ENCODE measurements around the gene GAGE12J. TPM values are rescaled to one million over a fixed set of nuclear protein-coding genes. Genes with fewer than 3 reads are reported as not detected.
"Not testable (repeated sequence)": the region's sequence is repeated elsewhere in the genome, so short reads cannot be mapped to it uniquely, and the experiment has no call there.

GAGE12J gene
- polyA plus RNA-seq (ENCODE audit: insufficient read length in 3 of 3), result not detected

- DNase-seq (ENCODE audit: low read depth in 3 of 3, low spot score in 2 of 3), result not testable (repeated sequence)
Measured at GRCh38 chrX:49321737-49322136, at the start of gene GAGE12J. TSS of gene GAGE12J (plus strand) at chrX:49322037. CDS start at chrX:49323194, 1,157 bp downstream.

GRCh38 chrX:49272421-49272820 lies 49.4 kb upstream of the GAGE12J start:
- no peak for DNase-seq (ENCODE audit: low read depth in 3 of 3, low spot score in 2 of 3)

GRCh38 chrX:49273181-49273727 lies 48.6 kb upstream of the GAGE12J start:
- DNase-seq (ENCODE audit: low read depth in 3 of 3, low spot score in 2 of 3), result no peak

- DNase-seq (ENCODE audit: low read depth in 3 of 3, low spot score in 2 of 3), result no peak
Measured at GRCh38 chrX:49276207-49276606, 45.6 kb upstream of the GAGE12J start.

GRCh38 chrX:49276671-49277534 lies 44.9 kb upstream of the GAGE12J start:
- DNase-seq (ENCODE audit: low read depth in 3 of 3, low spot score in 2 of 3), result no peak

- DNase-seq (ENCODE audit: low read depth in 3 of 3, low spot score in 2 of 3), result no peak
Measured at GRCh38 chrX:49277535-49277830, 44.4 kb upstream of the GAGE12J start.

- DNase-seq (ENCODE audit: low read depth in 3 of 3, low spot score in 2 of 3), result no peak
Measured at GRCh38 chrX:49278081-49278480, 43.8 kb upstream of the GAGE12J start.

GRCh38 chrX:49282647-49283011 lies 39.2 kb upstream of the GAGE12J start:
- DNase-seq (ENCODE audit: low read depth in 3 of 3, low spot score in 2 of 3), result no peak

- DNase-seq (ENCODE audit: low read depth in 3 of 3, low spot score in 2 of 3), result no peak
Measured at GRCh38 chrX:49284212-49284611, 37.6 kb upstream of the GAGE12J start.

- no peak for DNase-seq (ENCODE audit: low read depth in 3 of 3, low spot score in 2 of 3)
Measured at GRCh38 chrX:49286136-49286535, 35.7 kb upstream of the GAGE12J start.

GRCh38 chrX:49286581-49286980 lies 35.3 kb upstream of the GAGE12J start:
- DNase-seq (ENCODE audit: low read depth in 3 of 3, low spot score in 2 of 3), result no peak

- no peak for DNase-seq (ENCODE audit: low read depth in 3 of 3, low spot score in 2 of 3)
Measured at GRCh38 chrX:49287665-49288064, 34.2 kb upstream of the GAGE12J start.

GRCh38 chrX:49290215-49290614 lies 31.6 kb upstream of the GAGE12J start:
- no peak for DNase-seq (ENCODE audit: low read depth in 3 of 3, low spot score in 2 of 3)

GRCh38 chrX:49291615-49292337 lies 30.1 kb upstream of the GAGE12J start:
- DNase-seq (ENCODE audit: low read depth in 3 of 3, low spot score in 2 of 3), result no peak

GRCh38 chrX:49292400-49293362 lies 29.2 kb upstream of the GAGE12J start:
- no peak for DNase-seq (ENCODE audit: low read depth in 3 of 3, low spot score in 2 of 3)

- not testable (repeated sequence) for DNase-seq (ENCODE audit: low read depth in 3 of 3, low spot score in 2 of 3)
Measured at GRCh38 chrX:49299293-49299692, 22.5 kb upstream of the GAGE12J start.

- DNase-seq (ENCODE audit: low read depth in 3 of 3, low spot score in 2 of 3), result no peak
Measured at GRCh38 chrX:49300703-49301102, 21.1 kb upstream of the GAGE12J start.

- no peak for DNase-seq (ENCODE audit: low read depth in 3 of 3, low spot score in 2 of 3)
Measured at GRCh38 chrX:49303346-49303745, 18.5 kb upstream of the GAGE12J start, which contains the start of gene GAGE10. TSS of gene GAGE10 (plus strand) at chrX:49303646. CDS start at chrX:49304860, 1,214 bp downstream.

- not testable (repeated sequence) for DNase-seq (ENCODE audit: low read depth in 3 of 3, low spot score in 2 of 3)
Measured at GRCh38 chrX:49307775-49308174, 14.1 kb upstream of the GAGE12J start.

GRCh38 chrX:49308604-49309269 lies 13.1 kb upstream of the GAGE12J start:
- DNase-seq (ENCODE audit: low read depth in 3 of 3, low spot score in 2 of 3), result no peak

Measured in right renal cortex interstitium (tissue), 3 donors.